DND-41 (cell line): ENCODE results near the gene IBA57.

Experiments
- CTCF ChIP-seq: IDR thresholded peaks from 2 replicates; pipeline ENCODE4 v1.5.1; 2012; ENCODE audit warnings: borderline replicate concordance, low read length, moderate library complexity, mild to moderate bottlenecking; ENCODE audit not compliant: poor library complexity, severe bottlenecking; ENCODE audit errors: extremely low read depth
- EZH2 ChIP-seq: IDR thresholded peaks from 3 replicates; pipeline ENCODE4 v1.6.1; 2012; ENCODE audit warnings: borderline replicate concordance, low read depth, mild to moderate bottlenecking, moderate library complexity, low read length, inconsistent platforms; ENCODE audit not compliant: severe bottlenecking

- TF ChIP-seq CTCF (no peak), EZH2 (no peak)
These were observed 40.4 kb upstream of the IBA57 start for GRCh38 chr1:228125185-228125584.
